Endodermal cell (in vitro differentiated cells): ENCODE measurements around the gene SERPINF2. TPM values are rescaled to one million over a fixed set of nuclear protein-coding genes. Genes with fewer than 3 reads are reported as not detected.
A peak's percentile ranks its signal among the peaks of the same experiment; 100 is the strongest.

ENCODE experiments used
- DNase-seq: peaks from one replicate; pipeline ENCODE4 v3.0.0-alpha.2; 2017
- H3K27ac ChIP-seq: 2 replicates; pipeline ENCODE4 v1.5.1; 2013; ENCODE audit warnings: mild to moderate bottlenecking, low read depth, low read length, moderate library complexity
- H3K27me3 ChIP-seq: 2 replicates; pipeline ENCODE4 v1.6.1; 2013; ENCODE audit warnings: mild to moderate bottlenecking, low read length, moderate library complexity; ENCODE audit not compliant: insufficient read depth, control insufficient read depth, poor library complexity, severe bottlenecking
- H3K36me3 ChIP-seq: 2 replicates; pipeline ENCODE4 v1.7.0; 2013; ENCODE audit warnings: mild to moderate bottlenecking, low read length, moderate library complexity; ENCODE audit not compliant: control insufficient read depth, insufficient read depth
- H3K4me1 ChIP-seq: one replicate; pipeline ENCODE4 v1.7.0; 2013; ENCODE audit warnings: low read length; ENCODE audit not compliant: control insufficient read depth, insufficient read depth
- H3K4me3 ChIP-seq: 2 replicates; pipeline ENCODE4 v1.5.1; 2013; ENCODE audit warnings: mild to moderate bottlenecking, low read length, moderate library complexity
- H3K9ac ChIP-seq: 2 replicates; pipeline ENCODE4 v1.6.1; 2013; ENCODE audit warnings: mild to moderate bottlenecking, low read length, moderate library complexity; ENCODE audit not compliant: poor library complexity, severe bottlenecking; ENCODE audit errors: extremely low read depth
- H3K9me3 ChIP-seq: 2 replicates; pipeline ENCODE4 v1.6.1; 2013; ENCODE audit warnings: mild to moderate bottlenecking, low read length, moderate library complexity; ENCODE audit not compliant: control insufficient read depth
- H3K27ac Mint-ChIP-seq: 2 replicates; pipeline ENCODE4 v1.8.0; 2020; ENCODE audit warnings: mixed read lengths
- H3K27me3 Mint-ChIP-seq: 2 replicates; pipeline ENCODE4 v1.8.0; 2021; ENCODE audit warnings: mild to moderate bottlenecking, mixed read lengths; ENCODE audit not compliant: insufficient read depth
- H3K36me3 Mint-ChIP-seq: 2 replicates; pipeline ENCODE4 v1.8.0; 2020; ENCODE audit warnings: low read depth, mixed read lengths
- H3K4me1 Mint-ChIP-seq: 2 replicates; pipeline ENCODE4 v1.8.0; 2020; ENCODE audit warnings: mixed read lengths
- H3K4me3 Mint-ChIP-seq: 2 replicates; pipeline ENCODE4 v1.8.0; 2020; ENCODE audit warnings: mild to moderate bottlenecking, moderate library complexity, mixed read lengths
- H3K9me3 Mint-ChIP-seq: 2 replicates; pipeline ENCODE4 v1.8.0; 2020; ENCODE audit warnings: mild to moderate bottlenecking, mixed read lengths
- WGBS, 2 experiments: methylation state at CpG; one replicate each; pipeline versions ENCODE4 v1.1.5 to v1.1.7; 2013; ENCODE audit warnings: missing lambda C conversion rate in 2 of 2, mixed read lengths in 1 of 2; ENCODE audit not compliant: insufficient coverage in 1 of 2, insufficient read length in 1 of 2; 5-methylcytosine and 5-hydroxymethylcytosine counted together
- total RNA-seq, 2 donors: library from RNA; stranded (reverse); fragmentation: NEBNext Ultra II Directional in 1 of 2; extraction: Animal tissue kit (Norgen Biotek cat#: 25700) in 1 of 2; gene quantifications; 2 replicates in 1 of 2; 3 replicates in 1 of 2; pipeline ENCODE4 v1.2.1, GENCODE V29; 2021
- TF ChIP-seq, protein P1 (sequence below): fragments of 200-600 bp; sonication (generic); conservative IDR thresholded peaks from 2 replicates; pipeline ENCODE4 v1.5.0; 2021; ENCODE audit warnings: antibody characterized with exemption, mild to moderate bottlenecking

The SERPINF2 gene
- total RNA-seq, 2 donors from 2014 or later, result 0.86 to 1.8 TPM

DNA sequence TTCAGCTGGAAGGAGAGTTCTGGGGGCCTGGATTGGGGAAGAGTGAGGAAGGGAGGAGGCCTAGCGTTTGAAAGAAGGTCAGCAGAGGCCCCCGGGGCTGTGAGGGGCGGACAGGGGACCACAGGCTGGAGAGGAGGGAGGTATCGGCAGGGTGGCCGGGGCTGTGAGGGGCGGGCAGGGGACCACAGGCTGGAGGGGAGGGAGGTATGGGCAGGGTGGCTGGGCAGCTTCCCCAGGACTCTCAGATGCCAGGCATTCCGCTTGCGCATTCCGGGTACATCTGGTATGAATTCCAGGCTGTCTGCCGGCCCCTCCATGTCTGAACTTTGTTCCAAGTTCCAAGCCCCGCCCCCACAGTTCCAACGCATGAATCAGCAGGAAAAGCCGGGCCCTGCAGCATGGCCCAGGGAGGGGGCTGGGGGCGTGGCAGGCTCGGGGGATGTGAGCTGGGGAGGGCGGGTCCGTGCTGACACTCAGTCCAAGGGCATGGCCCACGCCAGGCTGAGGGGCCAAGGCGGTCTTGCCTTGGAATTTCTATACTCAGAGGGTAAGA, 28.2 kb upstream of the SERPINF2 start:
- peak overlapping the region; percentile 78 for H3K9ac ChIP-seq

DNA sequence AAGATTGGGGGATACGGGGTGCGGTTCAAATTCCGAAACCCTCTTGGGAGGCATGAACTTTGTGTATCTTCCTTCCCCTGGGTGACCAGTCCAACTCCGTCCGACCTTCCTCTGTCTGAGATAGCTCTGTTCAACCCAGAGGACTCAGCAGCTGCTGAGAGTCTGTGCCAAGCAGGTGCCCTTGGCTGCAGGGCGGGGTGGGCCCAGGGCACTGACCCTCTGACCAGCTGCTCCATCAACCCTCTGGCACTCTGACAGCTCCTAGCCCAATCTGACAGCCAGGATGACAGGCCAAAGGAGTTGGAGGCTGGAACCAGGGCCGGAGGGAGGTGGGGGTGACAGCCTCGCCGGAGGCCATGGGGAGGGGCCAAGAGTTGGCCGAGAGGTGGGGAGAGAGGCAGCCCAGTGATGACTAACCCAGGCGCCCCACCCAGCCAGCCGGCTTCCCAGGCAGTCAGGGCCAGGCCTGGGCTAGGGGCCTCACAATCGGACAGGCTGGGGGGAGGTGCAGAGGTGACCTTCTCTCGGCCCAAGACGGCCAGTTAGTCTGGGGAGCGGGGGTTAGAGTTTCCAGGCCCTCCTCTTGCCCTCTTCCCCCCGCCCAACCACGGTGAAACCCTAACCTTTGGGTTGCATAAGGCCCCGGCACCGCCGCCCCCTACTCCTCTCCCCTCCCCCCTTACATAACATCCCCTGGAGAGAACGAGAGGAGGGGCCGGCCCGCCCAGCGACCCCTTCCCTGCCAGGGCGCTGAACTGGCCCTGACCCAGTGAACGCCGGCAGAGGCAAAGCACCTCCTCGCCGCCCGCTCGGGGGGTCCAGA, 27.5 kb upstream of the SERPINF2 start:
- H3K36me3 Mint-ChIP-seq, result peaks cover 15% of the 10 kb centered on the region
- H3K9me3 Mint-ChIP-seq, result no peaks in the 10 kb centered on the region
- Histone ChIP-seq H3K9ac (peak overlapping the region; percentile 78), H3K4me1 (peaks cover 15% of the 10 kb centered on the region), H3K36me3 (peaks cover 25% of the 10 kb centered on the region), H3K27me3 (no peaks in the 10 kb centered on the region), H3K27ac (peak overlapping the region; percentile 88), H3K9me3 (no peaks in the 10 kb centered on the region), H3K4me3 (peak overlapping the region; percentile 93)
- H3K27ac Mint-ChIP-seq, result peak overlapping the region; percentile 85
- peaks cover 2% of the 10 kb centered on the region for H3K27me3 Mint-ChIP-seq
- peak; percentile 94 for DNase-seq
- peak overlapping the region; percentile 84 for H3K4me3 Mint-ChIP-seq
- H3K4me1 Mint-ChIP-seq, result peaks cover 22% of the 10 kb centered on the region
- 3 to 11% methylated on average over 5 to 30 of the region's 32 CpGs for WGBS, 2 experiments
- TF ChIP-seq, protein P1, sequence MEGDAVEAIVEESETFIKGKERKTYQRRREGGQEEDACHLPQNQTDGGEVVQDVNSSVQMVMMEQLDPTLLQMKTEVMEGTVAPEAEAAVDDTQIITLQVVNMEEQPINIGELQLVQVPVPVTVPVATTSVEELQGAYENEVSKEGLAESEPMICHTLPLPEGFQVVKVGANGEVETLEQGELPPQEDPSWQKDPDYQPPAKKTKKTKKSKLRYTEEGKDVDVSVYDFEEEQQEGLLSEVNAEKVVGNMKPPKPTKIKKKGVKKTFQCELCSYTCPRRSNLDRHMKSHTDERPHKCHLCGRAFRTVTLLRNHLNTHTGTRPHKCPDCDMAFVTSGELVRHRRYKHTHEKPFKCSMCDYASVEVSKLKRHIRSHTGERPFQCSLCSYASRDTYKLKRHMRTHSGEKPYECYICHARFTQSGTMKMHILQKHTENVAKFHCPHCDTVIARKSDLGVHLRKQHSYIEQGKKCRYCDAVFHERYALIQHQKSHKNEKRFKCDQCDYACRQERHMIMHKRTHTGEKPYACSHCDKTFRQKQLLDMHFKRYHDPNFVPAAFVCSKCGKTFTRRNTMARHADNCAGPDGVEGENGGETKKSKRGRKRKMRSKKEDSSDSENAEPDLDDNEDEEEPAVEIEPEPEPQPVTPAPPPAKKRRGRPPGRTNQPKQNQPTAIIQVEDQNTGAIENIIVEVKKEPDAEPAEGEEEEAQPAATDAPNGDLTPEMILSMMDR, result no peak

More for the DNA sequence above, 28.2 kb upstream of the SERPINF2 start:
- DNase-seq, result peak; percentile 99
- peaks cover 22% of the 10 kb centered on the region for H3K4me1 Mint-ChIP-seq
- no peaks in the 10 kb centered on the region for H3K9me3 Mint-ChIP-seq
- H3K27ac ChIP-seq, result peak overlapping the region; percentile 88
- peak overlapping the region; percentile 93 for H3K4me3 ChIP-seq
- peak overlapping the region; percentile 85 for H3K27ac Mint-ChIP-seq
- no peaks in the 10 kb centered on the region for H3K27me3 ChIP-seq
- H3K4me3 Mint-ChIP-seq, result peak overlapping the region; percentile 84
- H3K4me1 ChIP-seq, result peaks cover 15% of the 10 kb centered on the region
- TF ChIP-seq, protein P1, result no peak
- H3K36me3 Mint-ChIP-seq, result peaks cover 15% of the 10 kb centered on the region
- no peaks in the 10 kb centered on the region for H3K9me3 ChIP-seq
- H3K27me3 Mint-ChIP-seq, result peaks cover 2% of the 10 kb centered on the region
- H3K36me3 ChIP-seq, result peaks cover 25% of the 10 kb centered on the region
- WGBS, 2 experiments, result 5 to 7% methylated on average over 7 to 19 of the region's 19 CpGs

DNA sequence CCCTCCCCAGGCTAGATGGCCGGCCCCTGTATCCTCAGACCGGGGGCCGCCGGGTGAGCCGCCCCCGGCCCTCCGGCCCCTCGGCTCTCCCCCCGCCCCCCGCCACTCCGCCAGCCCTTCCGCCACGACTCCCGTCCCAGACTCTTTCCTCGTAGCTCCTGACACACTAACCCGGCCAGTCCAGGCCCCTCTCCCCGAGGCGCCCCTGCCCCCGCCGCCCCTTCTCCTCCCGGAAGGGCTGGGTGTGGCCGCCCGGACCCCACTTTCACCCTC, 26.9 kb upstream of the SERPINF2 start:
- 1% methylated on average over 23 of the region's 23 CpGs; no CpG with 5 or more reads in 1 of the 2 experiments for WGBS, 2 experiments
- peak overlapping the region; percentile 72 for H3K27ac Mint-ChIP-seq
- peak overlapping the region; percentile 93 for H3K4me3 ChIP-seq
- peaks cover 15% of the 10 kb centered on the region for H3K36me3 Mint-ChIP-seq
- peaks cover 19% of the 10 kb centered on the region for H3K4me1 Mint-ChIP-seq
- H3K27me3 ChIP-seq, result no peaks in the 10 kb centered on the region
- peaks cover 25% of the 10 kb centered on the region for H3K36me3 ChIP-seq
- TF ChIP-seq, protein P1, result no peak
- no peaks in the 10 kb centered on the region for H3K9me3 ChIP-seq
- H3K9me3 Mint-ChIP-seq, result no peaks in the 10 kb centered on the region
- peaks cover 15% of the 10 kb centered on the region for H3K4me1 ChIP-seq
- no peak for DNase-seq
- peak overlapping the region; percentile 78 for H3K9ac ChIP-seq
- peak overlapping the region; percentile 84 for H3K4me3 Mint-ChIP-seq
- H3K27me3 Mint-ChIP-seq, result no peaks in the 10 kb centered on the region
- peak overlapping the region; percentile 75 for H3K27ac ChIP-seq
